ENCODE measurements around the gene PSD4.

The PSD4 gene

GRCh38 chr2:113201496-113202304 lies 27.9 kb downstream of the PSD4 start:
- no peak for DNase-seq
- H3K4me2 ChIP-seq (ENCODE audit: low read length, poor library complexity, severe bottlenecking) = no peak overlapping the region
- H2BK120ac ChIP-seq (ENCODE audit: low read depth, low read length) = no peak overlapping the region
- no peak overlapping the region for H4K91ac ChIP-seq (ENCODE audit: low read length)
- peaks cover 2% of the 10 kb centered on the region for H3K79me1 ChIP-seq (replicated peaks; ENCODE audit: low read length, poor library complexity, severe bottlenecking)
- H3K14ac ChIP-seq (ENCODE audit: low read length in 2 of 2) = no peak overlapping the region
- H3K23ac ChIP-seq (ENCODE audit: low read length in 2 of 2) = no peak overlapping the region
- H2BK12ac ChIP-seq (ENCODE audit: low read length in 2 of 2) = no peak overlapping the region
- H2AFZ ChIP-seq (ENCODE audit: low read depth, low read length) = no peak overlapping the region
- peak overlapping the region; percentile 81 for H2AK5ac ChIP-seq (ENCODE audit: low read length, severe bottlenecking)
- H3K9me3 ChIP-seq (ENCODE audit: control insufficient read depth, low read length) = no peaks in the 10 kb centered on the region
- H3K4me3 ChIP-seq (ENCODE audit: insufficient read depth in 1 of 2, low read depth in 1 of 2, low read length in 2 of 2) = no peak overlapping the region
- H3K27me3 ChIP-seq (ENCODE audit: control insufficient read depth in 1 of 2, insufficient read depth in 1 of 2, low read length in 2 of 2) = no peaks in the 10 kb centered on the region
- H3K18ac ChIP-seq (ENCODE audit: low read depth in 1 of 2, low read length in 2 of 2) = no peak overlapping the region
- peak overlapping the region; percentile 47 for H2BK5ac ChIP-seq (ENCODE audit: low read depth, low read length, poor library complexity, severe bottlenecking)
- H3K4ac ChIP-seq (ENCODE audit: low read depth in 1 of 2, low read length in 2 of 2) = no peak overlapping the region
- peak overlapping the region; percentile 83 for H3K27ac ChIP-seq (ENCODE audit: low read length, poor library complexity, severe bottlenecking)
- no peak overlapping the region for H4K8ac ChIP-seq (ENCODE audit: low read length)
- H3K9ac ChIP-seq (ENCODE audit: low read length) = peak overlapping the region; percentile 8
- H3K36me3 ChIP-seq (ENCODE audit: control insufficient read depth in 1 of 2, insufficient read depth in 2 of 2, low read depth in 1 of 2, low read length in 2 of 2) = peaks cover 0 to 14% of the 10 kb centered on the region in 2 experiments
- H2BK15ac ChIP-seq (ENCODE audit: low read depth, poor library complexity, severe bottlenecking) = no peak overlapping the region
- H3K4me1 ChIP-seq (ENCODE audit: control insufficient read depth, insufficient read depth, low read depth, low read length) = peaks cover 42% of the 10 kb centered on the region
- 90% methylated on average over 7 of the region's 8 CpGs for WGBS

- Histone ChIP-seq H2BK5ac (ENCODE audit: low read depth, low read length, poor library complexity, severe bottlenecking) (peak overlapping the region; percentile 47), H3K9me3 (ENCODE audit: control insufficient read depth, low read length) (no peaks in the 10 kb centered on the region), H4K8ac (ENCODE audit: low read length) (no peak overlapping the region), H3K18ac (ENCODE audit: low read depth in 1 of 2, low read length in 2 of 2) (no peak overlapping the region), H3K14ac (ENCODE audit: low read length in 2 of 2) (peak overlapping the region in 1 of 2 experiments; percentile 44), H2BK15ac (ENCODE audit: low read depth, poor library complexity, severe bottlenecking) (no peak overlapping the region), H2BK120ac (ENCODE audit: low read depth, low read length) (no peak overlapping the region), H3K27ac (ENCODE audit: low read length, poor library complexity, severe bottlenecking) (peak overlapping the region; percentile 83), H2BK12ac (ENCODE audit: low read length in 2 of 2) (no peak overlapping the region), H2AFZ (ENCODE audit: low read depth, low read length) (no peak overlapping the region), H3K23ac (ENCODE audit: low read length in 2 of 2) (no peak overlapping the region), H3K4me3 (ENCODE audit: insufficient read depth in 1 of 2, low read depth in 1 of 2, low read length in 2 of 2) (no peak overlapping the region), H3K36me3 (ENCODE audit: control insufficient read depth in 1 of 2, insufficient read depth in 2 of 2, low read depth in 1 of 2, low read length in 2 of 2) (peaks cover 0 to 14% of the 10 kb centered on the region in 2 experiments), H3K4ac (ENCODE audit: low read depth in 1 of 2, low read length in 2 of 2) (no peak overlapping the region), H3K27me3 (ENCODE audit: control insufficient read depth in 1 of 2, insufficient read depth in 1 of 2, low read length in 2 of 2) (no peaks in the 10 kb centered on the region), H4K91ac (ENCODE audit: low read length) (no peak overlapping the region), H3K9ac (ENCODE audit: low read length) (peak overlapping the region; percentile 19), H2AK5ac (ENCODE audit: low read length, severe bottlenecking) (peak overlapping the region; percentile 81), H3K4me2 (ENCODE audit: low read length, poor library complexity, severe bottlenecking) (no peak overlapping the region), H3K4me1 (ENCODE audit: control insufficient read depth, insufficient read depth, low read depth, low read length) (peaks cover 42% of the 10 kb centered on the region), H3K79me1 (replicated peaks; ENCODE audit: low read length, poor library complexity, severe bottlenecking) (peaks cover 5% of the 10 kb centered on the region)
- no peak for DNase-seq
- WGBS = 87% methylated on average over 13 of the region's 13 CpGs
Measured at GRCh38 chr2:113202305-113203216, 28.8 kb downstream of the PSD4 start.

GRCh38 chr2:113203217-113203530 lies 29.4 kb downstream of the PSD4 start:
- H2BK120ac ChIP-seq (ENCODE audit: low read depth, low read length) = no peak overlapping the region
- H3K23ac ChIP-seq (ENCODE audit: low read length in 2 of 2) = no peak overlapping the region
- H2BK15ac ChIP-seq (ENCODE audit: low read depth, poor library complexity, severe bottlenecking) = no peak overlapping the region
- no peak overlapping the region for H4K8ac ChIP-seq (ENCODE audit: low read length)
- H3K79me1 ChIP-seq (replicated peaks; ENCODE audit: low read length, poor library complexity, severe bottlenecking) = peaks cover 5% of the 10 kb centered on the region
- no peak overlapping the region for H3K4me3 ChIP-seq (ENCODE audit: insufficient read depth in 1 of 2, low read depth in 1 of 2, low read length in 2 of 2)
- DNase-seq = no peak
- H3K4me1 ChIP-seq (ENCODE audit: control insufficient read depth, insufficient read depth, low read depth, low read length) = peaks cover 40% of the 10 kb centered on the region
- no peak overlapping the region for H4K91ac ChIP-seq (ENCODE audit: low read length)
- H2BK12ac ChIP-seq (ENCODE audit: low read length in 2 of 2) = no peak overlapping the region
- H3K4ac ChIP-seq (ENCODE audit: low read depth in 1 of 2, low read length in 2 of 2) = no peak overlapping the region
- H3K18ac ChIP-seq (ENCODE audit: low read depth in 1 of 2, low read length in 2 of 2) = no peak overlapping the region
- H3K14ac ChIP-seq (ENCODE audit: low read length in 2 of 2) = no peak overlapping the region
- peak overlapping the region; percentile 19 for H3K9ac ChIP-seq (ENCODE audit: low read length)
- H3K9me3 ChIP-seq (ENCODE audit: control insufficient read depth, low read length) = no peaks in the 10 kb centered on the region
- H2AFZ ChIP-seq (ENCODE audit: low read depth, low read length) = no peak overlapping the region
- H3K36me3 ChIP-seq (ENCODE audit: control insufficient read depth in 1 of 2, insufficient read depth in 2 of 2, low read depth in 1 of 2, low read length in 2 of 2) = peaks cover 0 to 14% of the 10 kb centered on the region in 2 experiments
- peak overlapping the region; percentile 79 for H2AK5ac ChIP-seq (ENCODE audit: low read length, severe bottlenecking)
- no peak overlapping the region for H2BK5ac ChIP-seq (ENCODE audit: low read depth, low read length, poor library complexity, severe bottlenecking)
- peak overlapping the region; percentile 83 for H3K27ac ChIP-seq (ENCODE audit: low read length, poor library complexity, severe bottlenecking)
- H3K27me3 ChIP-seq (ENCODE audit: control insufficient read depth in 1 of 2, insufficient read depth in 1 of 2, low read length in 2 of 2) = no peaks in the 10 kb centered on the region
- H3K4me2 ChIP-seq (ENCODE audit: low read length, poor library complexity, severe bottlenecking) = no peak overlapping the region

- no peak overlapping the region for H2BK120ac ChIP-seq (ENCODE audit: low read depth, low read length)
- no peaks in the 10 kb centered on the region for H3K9me3 ChIP-seq (ENCODE audit: control insufficient read depth, low read length)
- H2BK12ac ChIP-seq (ENCODE audit: low read length in 2 of 2) = no peak overlapping the region
- peaks cover 5% of the 10 kb centered on the region for H3K79me1 ChIP-seq (replicated peaks; ENCODE audit: low read length, poor library complexity, severe bottlenecking)
- H3K4ac ChIP-seq (ENCODE audit: low read depth in 1 of 2, low read length in 2 of 2) = no peak overlapping the region
- no peak overlapping the region for H3K4me2 ChIP-seq (ENCODE audit: low read length, poor library complexity, severe bottlenecking)
- no peak overlapping the region for H3K23ac ChIP-seq (ENCODE audit: low read length in 2 of 2)
- H3K27ac ChIP-seq (ENCODE audit: low read length, poor library complexity, severe bottlenecking) = peak overlapping the region; percentile 34
- H3K36me3 ChIP-seq (ENCODE audit: control insufficient read depth in 1 of 2, insufficient read depth in 2 of 2, low read depth in 1 of 2, low read length in 2 of 2) = peaks cover 0 to 14% of the 10 kb centered on the region in 2 experiments
- peak overlapping the region; percentile 50 for H2AK5ac ChIP-seq (ENCODE audit: low read length, severe bottlenecking)
- no peak overlapping the region for H2BK15ac ChIP-seq (ENCODE audit: low read depth, poor library complexity, severe bottlenecking)
- H2BK5ac ChIP-seq (ENCODE audit: low read depth, low read length, poor library complexity, severe bottlenecking) = no peak overlapping the region
- H4K91ac ChIP-seq (ENCODE audit: low read length) = no peak overlapping the region
- H3K14ac ChIP-seq (ENCODE audit: low read length in 2 of 2) = no peak overlapping the region
- H3K9ac ChIP-seq (ENCODE audit: low read length) = peak overlapping the region; percentile 47
- H3K4me1 ChIP-seq (ENCODE audit: control insufficient read depth, insufficient read depth, low read depth, low read length) = peaks cover 38% of the 10 kb centered on the region
- no peak overlapping the region for H3K18ac ChIP-seq (ENCODE audit: low read depth in 1 of 2, low read length in 2 of 2)
- peak; percentile 67 for DNase-seq
- 40% methylated on average over 5 of the region's 5 CpGs for WGBS
- H2AFZ ChIP-seq (ENCODE audit: low read depth, low read length) = no peak overlapping the region
- H4K8ac ChIP-seq (ENCODE audit: low read length) = no peak overlapping the region
- no peak overlapping the region for H3K4me3 ChIP-seq (ENCODE audit: insufficient read depth in 1 of 2, low read depth in 1 of 2, low read length in 2 of 2)
- H3K27me3 ChIP-seq (ENCODE audit: control insufficient read depth in 1 of 2, insufficient read depth in 1 of 2, low read length in 2 of 2) = no peaks in the 10 kb centered on the region
Measured at GRCh38 chr2:113203901-113204519, 30.2 kb downstream of the PSD4 start.

All from mesenchymal stem cell (in vitro differentiated cells and primary cell).